HepG2 (cell line): ENCODE measurements around the gene NOBOX. TPM values are rescaled to one million over a fixed set of nuclear protein-coding genes. Genes with fewer than 3 reads are reported as not detected.

Experiments used
- ATAC-seq: fragments of 200-7000 bp; cut with Tn5 transposase; 3 replicates; pipeline ENCODE4 v1.9.1; 2020; ENCODE audit warnings: mild to moderate bottlenecking, moderate library complexity
- BruUV-seq: library from RNA; stranded (reverse); fragments of 400-500 nt; replicated peaks from 2 replicates; lab custom pipeline; 2021; lab: Mats Ljungman, UMichigan
- CTCF ChIA-PET: fragments of 300-600 bp; formaldehyde crosslinking; extraction: SDS; loops from one replicate; lab custom pipeline; 2021; ENCODE audit warnings: low total read pairs, inconsistent platforms, low intra/inter-chr PET ratio; lab: Yijun Ruan, JAX
- POLR2A ChIA-PET: fragments of 350-600 bp; sonication (Branson Sonifier 250); formaldehyde crosslinking; loops from one replicate; lab custom pipeline; 2020; ENCODE audit warnings: antibody characterized with exemption, inconsistent platforms; lab: Yijun Ruan, JAX
- DNase-seq: peaks from one replicate; pipeline ENCODE4 v3.0.0-alpha.2; 2015; ENCODE audit warnings: low spot score
- FAIRE-seq: peaks from 3 replicates; lab custom pipeline; 2011; peaks lifted over from hg19 to GRCh38; lab: Jason Lieb, UNC
- H2AFZ ChIP-seq: one replicate; pipeline ENCODE4 v1.6.1; 2011; ENCODE audit warnings: low read length, inconsistent platforms
- H3K27ac ChIP-seq: fragments of 300-600 bp; 3 replicates; pipeline ENCODE4 v1.8.0; 2011; ENCODE audit warnings: mixed run types, mild to moderate bottlenecking, mixed read lengths, low read length, inconsistent platforms; ENCODE audit not compliant: insufficient read depth; ENCODE audit errors: extremely low read length
- H3K27me3 ChIP-seq, 2 experiments: fragments of 200-600 bp in 1 of 2; 2 replicates in 1 of 2; 3 replicates in 1 of 2; pipeline versions ENCODE4 v1.6.0 to v1.8.0; 2011; ENCODE audit warnings: low read length in 2 of 2, mild to moderate bottlenecking in 2 of 2, moderate library complexity in 2 of 2, inconsistent platforms in 1 of 2; ENCODE audit not compliant: insufficient read depth in 2 of 2, control insufficient read depth in 1 of 2
- H3K36me3 ChIP-seq, 2 experiments: fragments of 200-600 bp in 1 of 2; replicated peaks in 1 of 2; 2 replicates in 1 of 2; 3 replicates in 1 of 2; pipeline versions ENCODE4 v1.5.1 to v1.8.0; 2011; ENCODE audit warnings: low read length in 2 of 2, inconsistent platforms in 1 of 2; ENCODE audit not compliant: insufficient read depth in 2 of 2, control insufficient read depth in 1 of 2
- H3K4me1 ChIP-seq: 2 replicates; pipeline ENCODE4 v1.5.1; 2012; ENCODE audit warnings: low read length, inconsistent platforms; ENCODE audit not compliant: insufficient read depth
- H3K4me2 ChIP-seq: 2 replicates; pipeline ENCODE4 v1.6.0; 2011; ENCODE audit warnings: low read depth, low read length, inconsistent platforms
- H3K4me3 ChIP-seq, 3 experiments: fragments of 200-600 bp in 1 of 3; sonication (generic), shearing (Covaris generic) in 1 of 3; replicated peaks in 1 of 3; 2 replicates each; pipeline ENCODE4 v1.5.1; 2011 to 2016; ENCODE audit warnings: low read length in 3 of 3, inconsistent platforms in 2 of 3, low read depth in 2 of 3, mild to moderate bottlenecking in 2 of 3, control low read depth in 1 of 3, mixed read lengths in 1 of 3; ENCODE audit not compliant: insufficient read depth in 1 of 3
- H3K79me2 ChIP-seq: one replicate; pipeline ENCODE4 v1.6.1; 2011; ENCODE audit warnings: low read length, inconsistent platforms; ENCODE audit not compliant: insufficient read depth
- H3K9ac ChIP-seq: 2 replicates; pipeline ENCODE4 v1.6.0; 2011; ENCODE audit warnings: mild to moderate bottlenecking, low read depth, low read length, inconsistent platforms; ENCODE audit not compliant: insufficient read depth
- H3K9me3 ChIP-seq: 2 replicates; pipeline ENCODE4 v1.5.1; 2012; ENCODE audit warnings: mild to moderate bottlenecking, low read length
- H4K20me1 ChIP-seq: 2 replicates; pipeline ENCODE4 v1.6.0; 2011; ENCODE audit warnings: inconsistent platforms, mild to moderate bottlenecking, low read length, moderate library complexity; ENCODE audit not compliant: insufficient read depth
- FOXK1 ChIP-seq: sonication (generic); formaldehyde crosslinking; IDR thresholded peaks from 2 replicates; pipeline ENCODE4 v1.4.0; 2020; ENCODE audit warnings: low read depth, missing genetic modification reagents, borderline replicate concordance
- HDAC6 ChIP-seq: fragments of 200-600 bp; sonication (generic); IDR thresholded peaks from 2 replicates; pipeline ENCODE4 v1.7.0; 2017; ENCODE audit warnings: mild to moderate bottlenecking, antibody characterized with exemption, low read length, low read depth
- MAFF ChIP-seq: IDR thresholded peaks from 2 replicates; pipeline ENCODE4 v1.6.1; 2011; ENCODE audit warnings: low read depth, low read length, improper control_type of control experiment
- THAP11 ChIP-seq: IDR thresholded peaks from 2 replicates; pipeline ENCODE4 v1.6.1; 2016; ENCODE audit warnings: missing biosample characterization, missing genetic modification reagents
- ZNF232 ChIP-seq: sonication (generic); formaldehyde crosslinking; IDR thresholded peaks from 2 replicates; pipeline ENCODE4 v1.4.0; 2020; ENCODE audit warnings: missing genetic modification reagents, borderline replicate concordance
- ZNF446 ChIP-seq: sonication (generic); formaldehyde crosslinking; IDR thresholded peaks from 2 replicates; pipeline ENCODE4 v1.5.0; 2020; ENCODE audit warnings: mild to moderate bottlenecking, missing genetic modification reagents
- ZNF609 ChIP-seq: sonication (generic); formaldehyde crosslinking; IDR thresholded peaks from 2 replicates; pipeline ENCODE4 v1.4.0; 2020; ENCODE audit warnings: mild to moderate bottlenecking, missing genetic modification reagents, borderline replicate concordance
- ZNF761 ChIP-seq: sonication (generic); formaldehyde crosslinking; conservative IDR thresholded peaks from 2 replicates; pipeline ENCODE4 v1.4.0; 2020; ENCODE audit warnings: mild to moderate bottlenecking, missing genetic modification reagents
- ZNF839 ChIP-seq: sonication (generic); formaldehyde crosslinking; IDR thresholded peaks from 2 replicates; pipeline ENCODE4 v1.4.0; 2020; ENCODE audit warnings: missing genetic modification reagents, mild to moderate bottlenecking, borderline replicate concordance
- ZNF879 ChIP-seq: sonication (generic); formaldehyde crosslinking; IDR thresholded peaks from 2 replicates; pipeline ENCODE4 v1.8.1; 2023; ENCODE audit warnings: missing genetic modification reagents
- WGBS: methylation state at CpG from one replicate; pipeline ENCODE4 v1.1.6; 2017; ENCODE audit warnings: low lambda C conversion rate; 5-methylcytosine and 5-hydroxymethylcytosine counted together
- in situ Hi-C: cut with HindIII; loops from 2 replicates; pipeline ENCODE4 v1.10.0; 2017; ENCODE audit warnings: low pct_unique_long_range_greater_than_20kb; ENCODE audit not compliant: extremely low pct_ligation_motif_present
- intact Hi-C: fragments of 100-400 bp; cut with micrococcal nuclease; formaldehyde crosslinking; loops from one replicate; pipeline ENCODE4 v1.10.0; 2022; ENCODE audit not compliant: unreplicated experiment
- polyA plus RNA-seq, 8 experiments: library from polyadenylated mRNA; depleted of rRNA in 3 of 8; stranded (reverse) in 7 of 8; unstranded in 1 of 8; fragments of >200 nt; fragmentation: Illumina TruSeq in 4 of 8; extraction: Trizol in 4 of 8; gene quantifications; 2 replicates each; pipeline versions ENCODE4 v1.2.1 to v1.2.3, GENCODE V29; 2011 to 2016; ENCODE audit warnings: low read depth in 4 of 8, missing spikeins in 1 of 8, mixed read lengths in 1 of 8; ENCODE audit not compliant: insufficient read depth in 1 of 8
- total RNA-seq, 5 experiments: library from RNA; depleted of rRNA; stranded (reverse); fragments of >200 nt; fragmentation: Illumina TruSeq; extraction: Trizol; gene quantifications; 2 replicates each; pipeline ENCODE4 v1.2.3, GENCODE V29; 2016; ENCODE audit warnings: low read depth in 1 of 5

NOBOX gene
- total and polyA plus RNA-seq, 2 of the 13 experiments (the other 11 are each of a cell fraction or from before 2014, with no cell fraction given) = not detected

GRCh38 chr7:144391014-144391413, 12.5 kb downstream of the NOBOX start (continued):
- TF ChIP-seq ZNF839 (CRISPR knock-in tag) (no peak), ZNF761 (CRISPR knock-in tag) (no peak), ZNF879 (no peak), ZNF232 (CRISPR knock-in tag) (no peak), MAFF (no peak), HDAC6 (no peak), ZNF609 (CRISPR knock-in tag) (no peak), THAP11 (CRISPR knock-in tag) (no peak)

GRCh38 chr7:144390481-144390880, 13.0 kb downstream of the NOBOX start:
- no TSS peak for BruUV-seq
- 19% methylated on average over 7 of the region's 7 CpGs for WGBS
- no peak overlapping the region for H2AFZ ChIP-seq

More at GRCh38 chr7:144390481-144390880, 13.0 kb downstream of the NOBOX start:
- Histone ChIP-seq H3K36me3 (no peaks in the 10 kb centered on the region), H3K4me3 (no peak overlapping the region), H3K27ac (no peak overlapping the region), H3K79me2 (no peaks in the 10 kb centered on the region), H3K4me1 (no peaks in the 10 kb centered on the region), H3K4me2 (no peak overlapping the region), H4K20me1 (no peaks in the 10 kb centered on the region), H3K9me3 (no peaks in the 10 kb centered on the region), H3K9ac (no peak overlapping the region), H3K27me3 (no peaks in the 10 kb centered on the region; a peak in 1 of 5 replicates)
- FAIRE-seq = no peak
- CTCF ChIA-PET = interaction anchor here (2.2 kb wide), 1 partner anchor 212 kb away, joined by 15 read pairs; no protein-coding TSS in a partner anchor
- POLR2A ChIA-PET = no interaction called here
- no peak for ATAC-seq
- intact Hi-C loops (no loop called here), in situ Hi-C loops (loop anchor here (10.0 to 25.0 kb wide), 2 partner anchors 216 to 503 kb away; no protein-coding TSS in a partner anchor)
- no peak for DNase-seq
- TF ChIP-seq ZNF446 (CRISPR knock-in tag) (no peak), FOXK1 (CRISPR knock-in tag) (no peak)
